Measurements from ENCODE around the gene CFAP74.
A peak's percentile ranks its signal among the peaks of the same experiment; 100 is the strongest.

The CFAP74 gene

DNA sequence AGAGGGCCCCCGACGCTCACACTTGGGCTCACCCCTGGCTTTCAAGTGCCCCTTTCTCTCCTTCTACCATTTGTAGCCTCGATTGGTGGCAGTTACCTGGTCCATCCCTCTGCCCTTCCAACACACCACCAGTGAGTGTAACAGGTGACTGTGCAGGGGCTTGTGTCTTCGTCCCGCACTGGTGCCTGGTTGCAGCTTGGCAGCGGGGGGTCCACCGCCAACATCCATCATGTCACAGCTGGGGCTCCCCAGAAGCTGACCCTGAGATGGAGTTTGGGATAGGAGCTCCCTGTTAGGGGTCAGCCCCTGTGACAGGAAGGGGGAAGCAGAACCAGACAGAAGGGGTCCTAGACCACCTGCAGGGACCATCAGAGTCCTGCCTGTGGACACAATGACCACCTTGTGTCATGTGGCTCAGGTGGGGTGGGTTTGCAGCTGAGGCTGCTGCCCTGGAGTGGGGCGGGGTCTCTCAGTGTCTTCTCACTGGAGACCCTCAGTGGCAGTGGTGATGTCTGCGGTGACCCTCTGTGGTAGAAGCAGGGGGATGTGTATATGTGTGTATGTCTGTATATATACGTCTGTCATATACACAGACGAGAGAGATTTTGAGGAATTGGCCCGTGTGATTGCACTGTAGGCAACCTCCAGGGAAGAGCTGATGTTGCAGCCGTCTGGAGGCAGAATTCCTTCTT is 92.1 kb downstream of the CFAP74 start:
- DNase-seq, result no peak
- TF ChIP-seq GATA1 (IDR thresholded peaks at IDR 0.05; ENCODE audit: low read depth, low read length) (no peak), POLR2A (IDR thresholded peaks at IDR 0.05; ENCODE audit: low read length) (no peak)

- TF ChIP-seq GATA1 (IDR thresholded peaks at IDR 0.05; ENCODE audit: low read depth, low read length), result no peak
- TF ChIP-seq POLR2A (IDR thresholded peaks at IDR 0.05; ENCODE audit: low read length), result no peak
- DNase-seq, result no peak
Measured at GRCh38 chr1:1910651-1911331, 92.8 kb downstream of the CFAP74 start.

DNA sequence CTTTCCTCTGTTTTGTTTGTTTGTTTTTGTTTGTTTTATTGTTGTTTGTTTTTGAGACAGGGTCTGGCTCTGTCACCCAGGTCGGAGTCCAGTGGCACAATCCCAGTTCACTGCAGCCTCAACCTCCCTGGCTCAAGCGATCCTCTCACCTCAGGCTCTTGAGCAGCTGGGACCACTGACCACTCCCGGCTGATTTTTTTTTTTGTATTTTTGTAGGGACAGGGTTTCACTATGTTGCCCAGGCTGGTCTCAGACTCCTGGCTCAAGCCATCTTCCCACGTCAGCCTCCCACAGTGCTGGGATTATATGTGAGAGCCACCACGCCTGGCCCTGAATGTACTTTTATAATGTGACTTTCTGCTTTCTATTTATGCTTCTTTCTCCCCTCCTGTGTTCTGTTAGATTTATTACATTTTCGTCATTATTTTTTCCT is 93.5 kb downstream of the CFAP74 start:
- DNase-seq, result no peak
- TF ChIP-seq POLR2A (IDR thresholded peaks at IDR 0.05; ENCODE audit: low read length) (no peak), GATA1 (IDR thresholded peaks at IDR 0.05; ENCODE audit: low read depth, low read length) (no peak)

GRCh38 chr1:1908506-1908791 is 95.1 kb downstream of the CFAP74 start:
- no peak for DNase-seq
- TF ChIP-seq POLR2A (IDR thresholded peaks at IDR 0.05; ENCODE audit: low read length) (no peak), GATA1 (IDR thresholded peaks at IDR 0.05; ENCODE audit: low read depth, low read length) (no peak)

GRCh38 chr1:1907098-1907736 is 96.4 kb downstream of the CFAP74 start:
- DNase-seq, result peak; percentile 38 to 70
- no peak for TF ChIP-seq GATA1 (IDR thresholded peaks at IDR 0.05; ENCODE audit: low read depth, low read length)
- TF ChIP-seq POLR2A (IDR thresholded peaks at IDR 0.05; ENCODE audit: low read length), result no peak

GRCh38 chr1:1906185-1907097 is 97.1 kb downstream of the CFAP74 start:
- no peak for TF ChIP-seq GATA1 (IDR thresholded peaks at IDR 0.05; ENCODE audit: low read depth, low read length)
- no peak for TF ChIP-seq POLR2A (IDR thresholded peaks at IDR 0.05; ENCODE audit: low read length)
- peak; percentile 79 to 86 for DNase-seq

GRCh38 chr1:1903224-1903623 is 100.4 kb downstream of the CFAP74 start:
- no peak for DNase-seq
- TF ChIP-seq GATA1 (IDR thresholded peaks at IDR 0.05; ENCODE audit: low read depth, low read length), result no peak
- TF ChIP-seq POLR2A (IDR thresholded peaks at IDR 0.05; ENCODE audit: low read length), result no peak

- no peak for DNase-seq
- TF ChIP-seq GATA1 (IDR thresholded peaks at IDR 0.05; ENCODE audit: low read depth, low read length) (no peak), POLR2A (IDR thresholded peaks at IDR 0.05; ENCODE audit: low read length) (no peak)
Measured at GRCh38 chr1:1901641-1902294, 101.8 kb downstream of the CFAP74 start.

DNA sequence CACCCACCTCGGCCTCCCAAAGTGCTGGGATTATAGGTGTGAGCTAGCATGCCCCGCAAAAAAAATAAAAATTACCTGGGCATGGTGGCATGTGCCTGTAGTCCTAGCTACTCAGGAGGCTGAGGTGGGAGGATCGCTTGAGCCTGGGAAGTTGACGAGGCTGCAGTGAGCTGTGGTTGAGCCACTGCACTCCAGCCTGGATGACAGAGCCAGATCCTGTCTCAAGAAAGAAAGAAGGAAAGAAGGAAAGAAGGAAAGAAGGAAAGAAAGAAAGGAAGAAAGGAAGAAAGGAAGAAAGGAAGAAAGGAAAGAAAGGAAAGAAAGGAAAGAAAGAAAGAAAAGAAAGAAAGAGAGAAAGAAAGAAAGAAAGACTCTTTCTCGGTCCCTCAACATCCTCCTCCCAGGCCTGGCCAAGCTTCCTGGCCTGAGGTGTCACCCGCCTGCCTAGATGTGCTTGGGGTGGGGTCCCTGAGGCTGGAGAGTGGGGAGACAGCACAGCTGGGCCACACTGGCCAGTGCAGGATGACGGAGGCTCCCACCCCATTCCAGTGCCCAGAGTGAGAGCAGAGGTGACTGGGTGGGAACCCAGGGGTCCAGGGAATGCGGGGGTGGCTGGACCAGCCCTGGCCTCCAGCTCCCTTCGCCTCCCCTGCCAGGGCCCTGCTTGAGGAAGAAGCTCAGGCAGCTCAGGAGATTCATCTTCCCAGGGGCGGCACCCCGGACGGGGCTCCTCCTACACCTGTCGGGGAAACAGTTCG is 102.5 kb downstream of the CFAP74 start:
- no peak for DNase-seq
- no peak for TF ChIP-seq GATA1 (IDR thresholded peaks at IDR 0.05; ENCODE audit: low read depth, low read length)

GRCh38 chr1:1899967-1900327 is 103.6 kb downstream of the CFAP74 start:
- TF ChIP-seq POLR2A (IDR thresholded peaks at IDR 0.05; ENCODE audit: low read length) (no peak), GATA1 (IDR thresholded peaks at IDR 0.05; ENCODE audit: low read depth, low read length) (no peak)

GRCh38 chr1:1899266-1899966 is 104.2 kb downstream of the CFAP74 start:
- DNase-seq, result no peak
- TF ChIP-seq POLR2A (IDR thresholded peaks at IDR 0.05; ENCODE audit: low read length) (no peak), GATA1 (IDR thresholded peaks at IDR 0.05; ENCODE audit: low read depth, low read length) (no peak)

More at GRCh38 chr1:1899967-1900327, 103.6 kb downstream of the CFAP74 start:
- DNase-seq, result no peak

GRCh38 chr1:1898246-1898933 is 105.2 kb downstream of the CFAP74 start:
- no peak for DNase-seq
- TF ChIP-seq GATA1 (IDR thresholded peaks at IDR 0.05; ENCODE audit: low read depth, low read length) (no peak), POLR2A (IDR thresholded peaks at IDR 0.05; ENCODE audit: low read length) (no peak)

Measured in erythroblast (primary cell).